GM18505 (cell line): ENCODE measurements around the gene YIPF1.

Experiments
- ATAC-seq: cut with Tn5 transposase; IDR thresholded peaks from one replicate; pipeline ENCODE4 v1.9.1; 2021; ENCODE audit not compliant: unreplicated experiment
- POLR2A ChIP-seq: IDR thresholded peaks from 4 replicates; pipeline ENCODE4 v1.6.1; 2011; ENCODE audit warnings: borderline replicate concordance; ENCODE audit not compliant: insufficient read depth, insufficient read length; ENCODE audit errors: extremely low read depth

YIPF1 gene

DNA sequence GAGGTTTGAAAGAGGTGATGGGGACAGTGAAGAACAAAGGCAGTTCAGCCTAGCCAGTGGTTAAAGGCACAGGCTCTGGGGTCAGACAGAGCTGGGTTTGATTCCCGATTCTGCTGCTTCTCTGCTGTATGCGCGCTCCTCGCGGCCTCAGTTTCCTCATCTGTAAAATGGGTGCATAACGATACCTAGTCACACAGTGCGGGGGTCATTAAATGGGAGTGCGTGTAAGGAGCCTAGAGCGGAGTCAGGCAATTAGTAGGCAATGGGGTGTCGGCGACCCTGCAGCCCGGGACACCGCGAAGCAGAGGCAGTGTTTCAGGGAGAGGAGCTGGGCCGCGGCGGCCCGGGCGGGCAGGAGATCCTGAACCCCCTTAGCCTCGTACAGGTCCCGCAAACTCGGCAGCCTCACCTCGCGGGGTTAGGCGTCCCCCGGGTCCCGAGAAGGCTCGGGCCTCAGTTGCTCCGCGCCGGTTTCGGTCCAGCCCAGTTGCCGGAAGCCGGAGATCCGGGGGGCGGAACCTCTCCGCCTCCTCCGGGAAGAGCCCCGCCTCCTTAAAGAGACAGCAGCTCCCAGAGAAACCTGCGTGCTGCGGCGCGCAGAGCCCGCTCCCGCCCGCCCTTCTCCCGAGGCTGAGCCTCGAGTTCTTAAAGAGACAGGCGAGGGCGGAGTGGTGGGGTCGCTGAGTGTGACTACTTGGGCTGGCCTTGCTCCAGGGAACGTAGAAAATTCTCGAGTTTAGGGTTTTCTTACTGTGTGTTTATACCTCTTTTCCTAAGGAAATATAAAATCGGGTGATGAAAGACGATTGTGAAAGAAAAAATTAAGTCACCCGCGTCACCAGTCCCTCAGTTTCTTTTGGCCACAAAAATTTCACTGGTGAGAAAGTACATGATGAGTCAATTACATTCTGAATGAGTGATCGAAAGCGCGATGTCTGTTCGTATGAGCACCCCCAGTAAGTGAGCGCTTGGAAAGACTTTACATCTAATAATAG is at the start of gene YIPF1:
Gene YIPF1, minus strand, starts transcription at position 494 of the 995 bp plus-strand sequence. CDS start 860 bp downstream, outside the sequence.
- TF ChIP-seq POLR2A: peak; percentile 78
- ATAC-seq: peak; percentile 84

DNA sequence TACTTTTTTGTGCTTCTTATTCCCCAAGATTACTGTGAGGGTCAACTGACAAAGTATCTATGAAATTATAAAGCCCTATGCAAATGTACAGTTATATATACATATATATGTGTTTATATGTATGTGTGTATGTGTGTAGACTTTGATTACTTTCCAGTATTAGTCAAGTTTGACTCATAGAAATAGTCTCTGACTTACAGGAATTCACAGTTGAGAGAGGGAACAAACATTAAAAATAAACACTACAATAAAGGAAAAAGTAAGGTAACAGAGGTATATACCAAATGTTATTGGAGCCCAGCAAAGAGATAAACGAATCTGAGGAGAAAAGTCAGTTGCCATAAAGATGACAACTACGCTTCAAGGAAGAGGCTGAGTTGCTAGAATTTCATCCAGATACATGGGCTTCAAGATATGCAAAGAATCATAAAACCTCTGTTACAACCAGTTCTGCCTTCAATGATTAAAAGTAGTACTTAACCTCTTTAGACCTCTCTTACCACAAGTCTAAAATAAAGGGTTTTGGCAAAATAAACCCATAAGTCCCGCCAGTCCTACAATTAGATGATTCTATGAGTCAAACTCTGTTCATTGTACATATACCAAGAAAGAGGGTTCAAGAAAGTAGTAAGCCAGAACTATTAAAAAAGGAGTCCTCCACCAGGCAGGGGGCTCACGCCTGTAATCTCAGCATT is 48.7 kb upstream of the YIPF1 start:
- no peak for TF ChIP-seq POLR2A
- no peak for ATAC-seq

DNA sequence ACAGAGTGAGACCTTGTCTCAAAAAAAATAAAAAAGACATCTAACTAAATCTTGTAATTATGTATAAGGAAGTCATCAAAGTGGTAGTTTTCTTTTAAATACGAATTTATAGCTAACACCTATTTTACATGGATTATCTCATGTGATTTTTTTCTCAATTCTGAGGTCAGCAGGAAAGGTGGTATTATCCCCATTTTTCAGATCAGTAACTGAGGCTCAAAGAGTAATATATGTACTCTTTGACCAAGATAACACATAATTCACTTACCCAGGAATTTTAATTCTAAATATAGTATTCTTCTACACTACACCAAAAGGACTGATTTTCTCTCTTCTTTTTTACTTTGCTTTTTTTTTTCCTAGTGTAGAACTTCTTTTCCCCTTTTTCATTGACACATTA is 46.8 kb upstream of the YIPF1 start:
- ATAC-seq: no peak
- no peak for TF ChIP-seq POLR2A

DNA sequence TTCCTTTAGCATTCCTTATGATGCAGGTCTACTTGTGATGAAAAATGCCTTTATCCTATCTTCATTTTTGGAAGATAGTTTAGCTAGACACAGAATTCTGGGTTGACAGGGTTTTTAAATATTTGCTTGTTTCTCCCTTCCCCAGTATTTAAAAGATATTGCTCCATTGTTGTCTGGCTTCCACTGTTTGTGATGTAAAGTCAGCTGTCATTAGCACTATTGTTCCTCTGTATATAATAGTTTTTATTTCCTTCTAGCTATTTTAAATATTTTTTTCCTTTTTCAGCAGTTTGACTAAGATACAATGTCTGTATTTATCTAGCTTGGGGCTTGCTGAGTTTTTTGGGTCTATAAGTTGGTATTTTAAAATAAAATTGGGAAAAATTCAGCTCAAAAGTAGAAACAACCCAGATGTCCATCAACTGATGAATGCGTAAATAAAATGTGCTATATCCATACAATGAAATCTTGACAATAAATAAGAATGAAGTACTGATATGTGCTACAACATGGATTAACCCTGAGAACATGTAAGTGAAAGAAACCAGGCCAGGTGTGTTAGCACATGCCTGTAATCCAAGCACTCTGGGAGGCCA is 44.7 kb upstream of the YIPF1 start:
- TF ChIP-seq POLR2A: no peak
- ATAC-seq: no peak

DNA sequence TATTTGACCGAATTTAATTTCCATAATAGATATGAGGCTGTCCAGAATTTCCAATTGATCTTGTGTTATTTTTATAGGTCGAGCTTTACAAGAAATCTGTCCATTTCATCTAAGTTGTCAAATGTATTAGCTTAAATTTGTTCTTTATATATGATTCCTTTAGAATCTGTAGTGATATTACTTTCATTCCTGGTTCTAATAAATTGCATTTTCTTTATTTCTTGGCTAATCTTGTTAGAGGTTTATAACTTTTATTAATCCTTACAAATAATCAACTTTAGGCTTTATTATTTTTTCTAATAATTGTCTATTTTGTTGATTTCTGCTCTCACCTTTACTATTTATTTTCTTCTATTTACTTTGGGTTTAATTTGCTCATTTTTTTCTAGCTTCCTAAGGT is 41.9 kb upstream of the YIPF1 start:
- no peak for ATAC-seq

DNA sequence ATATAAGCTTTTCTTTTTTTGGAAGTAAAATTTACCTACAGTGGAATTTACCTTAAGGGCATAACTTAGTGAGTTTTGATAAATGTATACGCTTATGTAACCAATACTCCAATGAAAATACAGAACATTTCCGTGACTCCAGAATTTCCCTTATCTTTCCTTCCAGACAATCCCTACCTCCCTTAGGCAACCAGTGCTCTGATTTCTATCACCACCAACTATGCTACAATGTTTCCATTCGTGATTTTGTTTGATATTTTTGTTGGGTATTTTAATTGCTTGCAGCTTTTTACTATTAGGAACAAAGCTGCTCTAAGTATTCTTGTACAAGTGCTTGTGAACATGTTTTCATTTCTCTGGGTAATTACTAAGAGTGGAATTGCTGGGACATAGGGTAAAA is 41.3 kb upstream of the YIPF1 start:
- ATAC-seq: no peak
- TF ChIP-seq POLR2A: no peak

More for the DNA sequence above, 41.9 kb upstream of the YIPF1 start:
- no peak for TF ChIP-seq POLR2A

DNA sequence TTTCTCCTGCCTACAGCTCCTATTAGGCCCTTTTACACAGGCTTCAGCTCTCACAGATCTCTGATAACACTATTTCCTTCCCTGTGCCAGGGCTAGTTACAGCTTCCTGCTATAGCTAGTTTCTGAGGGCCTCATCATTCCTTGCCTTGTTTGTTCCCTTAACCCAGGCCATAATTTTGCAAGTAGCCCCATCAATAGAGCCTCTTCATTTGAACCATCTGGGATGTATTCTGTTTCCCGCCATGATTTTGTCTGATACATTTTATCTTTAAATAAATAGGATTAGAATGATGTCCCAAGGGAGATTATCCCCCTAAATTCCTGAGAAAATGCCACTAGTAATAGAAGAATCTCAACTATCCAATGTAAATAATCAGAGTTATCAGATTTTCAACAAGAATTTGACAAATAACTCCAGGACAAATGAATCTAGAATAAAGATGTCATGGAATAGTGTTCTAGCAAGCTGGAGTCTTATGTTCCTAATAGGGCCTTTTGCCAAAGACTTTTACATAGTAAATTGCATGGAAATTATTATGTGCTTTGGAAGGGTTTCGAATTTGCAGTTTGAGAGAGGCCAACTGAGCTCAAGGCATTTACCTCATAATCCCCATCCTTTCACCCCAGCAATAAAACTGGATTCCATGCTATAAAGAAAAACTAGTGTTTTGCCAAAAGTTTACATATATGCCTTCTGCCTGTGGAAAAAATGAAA is 39.8 kb upstream of the YIPF1 start:
- no peak for TF ChIP-seq POLR2A
- ATAC-seq: no peak

DNA sequence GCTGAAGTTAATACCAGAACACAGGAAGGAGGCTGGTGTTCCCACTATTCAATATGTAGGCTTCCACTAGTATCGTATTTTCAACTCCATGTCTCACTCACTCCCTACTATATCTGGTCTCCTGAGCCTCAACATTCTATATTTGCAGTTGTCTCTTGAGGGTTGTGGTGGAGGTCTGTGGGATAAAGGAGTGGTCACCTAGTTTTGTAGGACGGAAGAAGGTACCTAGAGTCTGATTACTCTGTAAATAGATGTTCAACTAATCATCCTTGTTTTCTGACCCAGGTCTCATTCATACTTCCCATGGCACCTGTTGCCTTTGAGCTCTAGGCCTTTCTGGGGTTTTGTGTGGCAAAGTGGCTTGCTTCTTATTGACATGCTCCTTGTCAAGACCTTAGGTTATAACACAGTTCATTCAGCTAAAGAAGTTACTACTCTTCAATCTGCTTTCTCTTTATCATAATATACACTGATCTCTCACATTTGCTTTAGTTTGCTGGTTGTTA is 37.8 kb upstream of the YIPF1 start:
- no peak for ATAC-seq

DNA sequence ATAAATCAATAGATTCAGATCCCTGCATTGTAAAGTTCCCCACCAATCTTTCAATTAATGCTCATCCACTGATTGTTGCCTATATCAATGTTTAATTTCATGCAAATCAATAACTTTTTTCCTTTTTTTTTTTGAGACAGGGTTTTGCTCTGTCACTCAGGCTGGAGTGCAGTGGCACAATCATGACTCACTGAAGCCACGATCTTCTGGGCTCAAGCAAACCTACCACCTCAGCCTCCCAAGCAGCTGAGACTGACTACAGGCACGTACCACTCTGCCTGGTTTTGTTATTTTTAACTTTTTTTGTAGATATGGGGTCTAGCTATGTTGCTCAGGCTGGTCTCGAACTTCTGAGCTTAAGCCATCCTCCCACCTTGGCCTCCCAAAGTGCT is 30.1 kb upstream of the YIPF1 start:
- ATAC-seq: no peak
- TF ChIP-seq POLR2A: no peak

More for the DNA sequence above, 37.8 kb upstream of the YIPF1 start:
- TF ChIP-seq POLR2A: no peak

DNA sequence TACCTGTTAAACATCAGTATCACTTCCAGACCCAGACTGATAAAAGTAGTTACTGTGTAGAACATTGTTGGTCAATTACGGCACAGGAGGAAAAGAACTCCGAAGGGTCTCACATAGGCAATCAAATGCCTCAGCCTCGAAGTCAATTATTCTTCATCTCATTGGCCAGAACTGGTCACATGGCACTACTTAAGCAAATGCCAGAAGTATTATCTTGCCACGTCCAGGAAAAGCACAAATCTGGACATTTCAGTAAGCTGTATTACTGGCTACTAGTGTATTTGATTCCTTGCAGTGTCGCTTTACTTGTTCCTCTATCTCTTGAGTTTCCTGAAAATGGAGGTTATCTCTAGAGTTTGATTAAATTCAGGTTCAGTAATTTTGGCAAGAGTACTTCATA is 28.7 kb upstream of the YIPF1 start:
- no peak for TF ChIP-seq POLR2A

DNA sequence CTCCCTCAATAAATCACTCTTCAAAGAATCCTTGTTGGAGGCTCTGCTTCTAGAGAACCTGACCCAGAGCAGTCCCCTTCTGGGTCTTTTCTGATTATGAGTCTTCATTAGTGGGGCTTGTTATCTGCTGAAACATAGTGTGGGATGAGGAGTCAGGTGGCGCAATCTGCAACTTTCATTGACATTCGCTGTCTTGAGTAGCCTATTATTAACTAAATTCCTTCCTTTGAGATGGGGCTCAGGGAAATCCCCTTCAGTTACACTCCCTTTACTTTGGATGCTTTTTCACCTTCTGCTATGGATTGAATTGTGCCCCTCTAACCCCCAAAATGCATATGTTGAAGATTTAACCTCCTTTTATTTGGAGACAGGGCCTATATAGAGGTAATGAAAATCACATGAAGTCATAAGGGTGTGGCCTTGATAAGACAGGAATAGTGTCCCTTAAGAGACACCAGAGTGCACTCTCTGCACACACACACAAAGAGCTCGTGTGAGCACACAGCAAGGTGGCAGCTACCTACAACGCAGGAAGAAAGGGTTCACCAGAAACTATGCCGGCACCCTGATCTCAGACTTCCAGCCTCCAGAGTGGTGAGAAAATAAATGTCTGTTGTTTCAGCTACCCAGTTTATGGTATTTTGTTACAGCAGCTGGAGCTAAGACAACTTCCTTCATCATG is 23.9 kb upstream of the YIPF1 start:
- no peak for TF ChIP-seq POLR2A
- no peak for ATAC-seq

More for the DNA sequence above, 28.7 kb upstream of the YIPF1 start:
- ATAC-seq: no peak

DNA sequence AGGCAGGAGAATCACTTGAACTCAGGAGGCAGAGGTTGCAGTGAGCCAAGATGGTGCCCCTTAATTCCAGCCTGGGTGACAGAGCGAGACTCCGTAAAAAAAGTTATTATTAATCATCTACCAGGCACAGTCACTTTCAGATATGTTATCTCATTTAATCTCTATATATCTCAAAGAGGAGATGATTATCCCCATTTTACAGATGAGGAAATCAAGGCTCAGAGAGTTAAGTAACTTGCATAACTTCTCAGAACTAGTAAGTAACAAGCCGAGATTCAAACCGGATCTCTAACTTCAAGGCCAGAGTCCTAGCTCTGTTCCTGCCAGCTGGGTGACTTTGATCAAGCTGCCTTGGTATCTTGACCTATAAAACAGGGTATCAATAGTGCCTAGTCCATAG is 21.8 kb upstream of the YIPF1 start:
- TF ChIP-seq POLR2A: no peak
- ATAC-seq: no peak
